DMS153 treated with DMSO at 0.1 percent for 48 hours (cell line): ENCODE measurements around the gene SELENOI.
"Not testable (repeated sequence)": the region's sequence is repeated elsewhere in the genome, so short reads cannot be mapped to it uniquely, and the experiment has no call there.

Experiments
- DNase-seq: peaks from one replicate; lab custom pipeline; 2025; ENCODE audit not compliant: unreplicated experiment; lab: John Stamatoyannopoulos, UW

SELENOI gene

DNA sequence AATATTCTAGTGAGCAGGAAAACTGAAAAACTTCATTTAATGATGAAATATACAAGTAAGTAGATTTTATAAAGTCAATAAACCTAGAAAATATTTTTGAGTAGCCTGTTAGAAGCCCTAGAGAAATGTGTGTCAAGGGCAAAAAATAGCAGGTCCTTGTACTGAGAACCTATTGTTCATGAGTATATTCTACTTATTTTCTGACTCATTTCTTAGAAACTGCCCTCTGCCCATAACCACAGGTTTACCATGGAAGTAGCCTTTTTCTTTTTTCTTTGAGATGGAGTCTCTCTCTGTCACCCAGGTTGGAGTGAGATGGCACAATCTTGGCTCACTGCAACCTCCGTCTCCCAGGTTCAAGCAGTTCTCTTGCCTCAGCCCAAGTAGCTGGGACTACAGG lies 19.4 kb upstream of the SELENOI start:
- DNase-seq: no peak

DNA sequence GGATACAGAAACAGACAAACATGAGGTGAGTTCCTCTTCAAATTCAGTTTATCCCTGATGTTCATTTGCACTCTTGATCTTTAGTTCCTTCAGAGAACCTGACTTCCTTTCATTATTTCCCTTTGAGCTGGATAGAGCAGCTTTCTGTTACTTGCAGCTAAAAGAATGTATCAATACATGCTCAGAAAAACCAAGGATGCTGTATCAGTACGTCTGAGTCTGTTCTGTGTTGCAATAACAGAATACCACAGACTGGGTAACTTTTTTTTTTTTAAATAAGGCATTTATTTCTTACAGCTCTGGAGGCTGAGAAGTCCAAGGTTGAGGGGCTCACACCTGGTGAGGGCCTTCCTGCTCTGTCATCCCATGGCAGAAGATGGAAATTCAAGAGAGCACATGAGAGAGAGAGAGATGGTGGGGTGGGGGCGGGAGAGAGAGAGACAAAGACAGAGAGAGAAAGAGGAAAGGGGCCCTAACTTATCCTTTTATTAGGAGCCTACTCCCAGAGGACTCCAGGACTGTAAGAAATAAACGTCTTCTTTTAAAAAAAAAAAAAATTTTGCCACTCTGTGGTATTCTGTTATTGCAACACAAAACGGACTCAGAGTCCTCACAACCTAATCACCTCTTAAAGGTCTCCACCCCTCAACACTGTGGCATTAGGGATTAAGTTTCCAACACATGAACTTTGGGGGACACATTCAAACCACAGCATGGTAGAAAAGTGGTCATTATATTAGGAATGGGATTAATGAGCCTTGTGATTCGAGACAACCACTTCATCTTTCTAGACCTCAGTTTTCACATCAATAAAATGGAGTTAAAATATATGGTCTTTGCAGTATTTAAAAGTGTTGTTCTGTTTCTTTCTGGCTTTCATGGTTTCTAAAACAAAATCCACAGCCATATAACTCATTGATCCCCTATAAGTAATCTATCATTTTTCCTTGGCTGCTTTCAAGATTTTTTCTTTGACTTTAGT lies 18.4 kb upstream of the SELENOI start:
- DNase-seq: no peak

DNA sequence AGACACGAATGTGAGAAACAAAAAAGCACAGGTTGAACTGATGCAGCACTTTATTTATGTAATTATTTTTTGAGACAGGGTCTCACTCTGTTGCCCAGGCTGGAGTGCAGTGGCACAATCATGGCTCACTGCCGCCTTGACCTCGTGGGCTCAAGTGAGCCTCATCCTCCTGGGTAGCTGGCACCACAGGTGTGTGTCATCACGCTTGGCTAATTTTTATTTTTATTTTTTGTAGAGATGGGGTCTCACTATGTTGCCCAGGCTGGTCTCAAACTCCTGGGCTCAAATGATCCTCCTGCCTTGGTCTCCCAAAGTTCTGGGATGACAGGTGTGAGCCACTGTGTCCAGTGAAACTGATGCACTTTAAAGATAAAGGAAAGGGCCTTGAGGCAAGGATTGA lies 16.9 kb upstream of the SELENOI start:
- DNase-seq: not testable (repeated sequence)

DNA sequence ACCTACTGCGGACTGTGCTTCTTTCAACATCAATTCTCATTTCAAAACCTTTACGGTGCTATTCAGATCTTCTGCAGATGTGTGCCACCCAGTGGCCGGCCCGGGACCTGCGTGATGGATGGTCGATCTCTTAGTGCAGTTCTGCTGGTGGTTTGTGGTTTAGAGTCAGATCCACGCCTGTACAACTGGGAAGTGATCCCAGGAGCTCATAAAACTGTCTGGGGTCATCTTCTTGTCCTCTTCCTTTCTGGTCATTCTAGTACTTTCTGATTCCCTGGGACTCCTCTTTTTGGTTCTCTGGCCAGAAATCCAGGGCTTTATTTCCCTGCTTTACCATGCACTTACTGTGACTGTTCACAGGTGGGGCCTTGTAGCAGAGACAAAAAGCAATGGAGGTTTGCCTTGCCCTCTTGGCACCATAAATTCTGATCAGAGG lies 15.8 kb upstream of the SELENOI start:
- DNase-seq: peak; percentile 52

DNA sequence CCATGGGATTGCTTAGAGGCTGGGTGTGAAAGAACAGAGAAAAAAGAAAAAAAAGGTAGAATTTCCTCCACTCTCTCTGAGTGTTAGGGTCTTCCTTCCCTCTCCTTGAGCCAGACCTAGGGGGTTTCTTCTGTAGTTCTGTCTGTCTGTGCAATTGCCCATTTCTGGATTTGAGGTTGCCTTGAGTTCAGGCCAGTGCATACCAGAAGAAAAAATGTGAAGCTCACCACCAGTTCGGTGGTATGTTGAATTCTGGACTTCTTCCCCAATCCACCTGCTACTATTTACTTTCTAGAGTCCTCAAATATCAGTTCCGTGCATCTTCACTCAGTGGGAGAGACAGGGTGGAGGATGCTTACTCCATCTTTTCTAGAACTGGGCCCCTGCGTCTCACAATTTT lies 15.3 kb upstream of the SELENOI start:
- no peak for DNase-seq

DNA sequence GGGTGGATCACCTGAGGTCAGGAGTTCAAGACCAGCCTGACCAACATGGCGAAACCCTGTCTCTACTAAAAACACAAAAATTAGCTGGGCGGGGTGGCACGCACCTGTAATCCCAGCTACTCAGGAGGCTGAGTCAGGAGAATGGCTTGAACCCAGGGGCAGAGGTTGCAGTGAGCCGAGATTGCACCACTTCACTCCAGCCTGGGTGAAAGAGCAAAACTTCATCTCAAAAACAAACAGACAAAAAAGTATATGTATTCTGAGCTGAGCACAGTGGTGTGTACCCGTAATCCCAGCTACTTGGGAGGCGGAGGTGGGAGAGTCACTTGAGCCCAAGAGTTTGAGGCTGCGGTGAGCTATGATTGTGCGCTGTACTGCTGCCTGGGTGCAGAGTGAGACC lies 14.6 kb upstream of the SELENOI start:
- not testable (repeated sequence) for DNase-seq

DNA sequence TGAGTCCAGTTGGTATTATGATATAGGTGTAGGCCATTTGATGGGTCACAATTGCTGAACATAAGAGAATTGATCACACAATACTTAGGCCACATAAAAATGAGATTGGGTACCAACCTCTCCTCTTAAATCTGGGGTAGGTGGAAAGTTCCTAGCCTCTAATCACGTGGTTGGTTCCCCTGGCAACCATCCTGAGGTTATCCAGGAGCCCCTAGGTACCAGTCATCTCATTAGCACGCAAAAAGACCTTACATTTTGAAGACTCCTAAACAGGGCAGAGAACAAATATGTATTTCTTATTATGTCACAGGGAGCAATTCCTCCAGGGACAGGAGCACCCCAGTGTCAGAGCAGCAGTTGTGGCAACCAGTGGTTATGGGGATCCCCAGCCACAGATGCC lies 12.7 kb upstream of the SELENOI start:
- no peak for DNase-seq

DNA sequence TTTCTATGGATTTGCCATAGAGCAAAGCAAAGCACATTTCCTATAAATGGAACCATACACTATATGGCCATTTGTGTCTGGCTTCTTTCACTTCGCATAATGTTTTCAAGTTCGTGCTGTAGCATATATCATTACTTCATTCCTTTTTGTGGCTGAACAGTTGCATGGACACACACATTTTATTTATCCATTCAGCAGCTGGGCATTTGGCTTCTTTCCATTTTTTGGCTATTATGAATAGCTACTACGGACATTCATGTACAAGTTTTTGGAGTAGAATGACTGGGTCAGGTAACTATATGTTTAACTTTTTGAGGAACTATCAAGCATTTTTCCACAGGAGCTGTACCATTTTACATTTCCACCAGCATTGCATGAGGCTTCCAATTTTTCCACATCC lies 10.7 kb upstream of the SELENOI start:
- DNase-seq: no peak

DNA sequence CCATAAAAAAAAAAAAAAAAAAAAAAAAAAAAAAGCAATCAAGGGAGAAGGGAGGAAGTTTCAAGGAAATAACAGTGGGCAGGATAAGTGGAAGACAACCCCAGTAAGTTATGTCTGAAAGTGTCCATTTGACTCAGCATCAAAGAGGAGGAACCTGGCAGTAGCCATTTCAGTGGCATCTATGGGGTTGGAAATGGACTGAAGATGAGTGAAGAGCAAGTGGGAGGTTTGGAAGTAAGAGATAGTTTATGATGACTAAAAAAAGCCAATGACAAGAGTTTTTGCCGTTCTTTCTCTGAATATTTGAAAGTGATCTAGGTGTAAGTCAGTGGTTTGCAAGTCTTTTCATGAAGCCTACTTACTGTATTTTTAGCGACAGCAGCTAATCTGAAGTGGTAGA lies 9.2 kb upstream of the SELENOI start:
- DNase-seq: no peak

DNA sequence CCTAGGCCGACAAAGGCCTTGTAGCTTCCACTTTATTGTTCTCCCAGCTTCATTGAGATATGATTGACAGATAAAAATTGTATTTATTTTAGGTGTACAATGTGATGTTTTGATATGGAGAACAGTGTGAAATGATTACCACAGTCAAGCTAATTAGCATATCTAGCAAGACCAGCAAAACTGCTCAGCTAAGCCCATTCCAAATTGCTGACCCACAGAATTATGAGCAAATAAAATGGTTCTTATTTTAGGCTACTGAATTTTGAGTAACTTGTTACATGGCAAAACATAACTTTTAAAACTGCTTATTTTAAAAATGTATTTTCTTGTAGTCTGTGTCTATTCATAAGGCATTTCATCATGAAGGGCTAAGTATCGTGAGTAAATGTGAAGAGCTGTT lies 8.6 kb upstream of the SELENOI start:
- no peak for DNase-seq

DNA sequence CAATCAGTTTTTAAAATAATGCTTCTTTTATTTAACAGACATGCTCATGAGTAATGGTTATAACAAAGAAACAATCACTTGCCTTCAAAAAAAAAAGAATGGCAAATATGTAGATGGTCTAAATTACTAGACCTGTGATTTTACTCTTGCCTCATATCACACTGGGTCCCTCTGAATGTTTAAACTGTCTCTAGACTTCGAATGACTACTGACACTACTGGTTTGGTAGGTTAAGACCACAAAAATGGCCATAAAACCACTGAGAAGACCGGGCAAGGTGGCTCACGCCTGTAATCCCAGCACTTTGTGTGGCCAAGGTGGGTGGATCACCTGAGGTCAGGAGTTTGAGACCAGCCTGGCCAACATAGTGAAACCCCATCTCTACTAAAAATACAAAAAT lies 5.1 kb upstream of the SELENOI start:
- DNase-seq: no peak

DNA sequence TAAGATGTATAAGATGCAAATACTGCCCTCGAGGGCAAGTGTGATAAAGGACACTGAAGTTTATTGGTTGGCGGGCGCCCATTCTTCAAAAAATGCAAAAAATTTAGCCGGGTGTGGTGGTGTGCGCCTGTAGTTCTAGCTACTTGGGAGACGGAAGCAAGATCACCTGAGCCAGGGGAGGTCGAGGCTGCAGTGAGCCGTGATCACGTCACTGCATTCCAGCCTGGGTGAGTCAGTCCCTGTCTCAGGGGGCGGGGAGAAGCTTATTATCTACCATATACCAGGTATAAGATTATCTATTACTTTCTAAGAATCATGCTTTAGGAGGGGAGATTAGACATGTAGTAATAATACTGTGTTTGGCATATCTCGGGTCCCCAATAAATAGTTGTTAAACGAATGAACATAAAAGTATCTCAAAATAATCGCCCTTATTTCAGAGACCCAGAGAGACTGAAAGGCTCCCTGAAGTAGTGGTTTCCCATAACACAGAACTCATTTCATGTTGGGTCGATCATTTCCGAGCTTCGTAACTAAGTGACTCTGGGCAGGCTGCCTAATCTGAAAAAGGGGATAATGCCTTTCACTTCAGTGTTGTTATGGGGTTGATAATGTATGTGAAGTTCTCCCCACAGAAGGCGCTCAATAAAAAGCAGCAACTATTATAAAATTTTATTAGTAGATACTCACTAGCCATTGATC lies 1.2 kb upstream of the SELENOI start:
- DNase-seq: no peak

DNA sequence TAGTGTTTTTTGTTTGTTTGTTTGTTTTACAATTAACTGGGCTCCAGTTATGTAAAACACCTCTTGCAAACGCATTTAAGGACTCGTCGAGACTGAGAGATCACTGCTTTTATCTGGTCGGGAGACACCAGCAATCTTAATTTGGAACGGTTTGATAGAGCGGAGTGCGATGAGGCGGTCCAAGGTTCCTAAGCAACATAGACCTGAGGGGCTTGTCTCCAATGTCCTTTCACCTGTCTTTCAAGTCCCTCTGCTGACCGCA lies 729 bp upstream of the SELENOI start:
- DNase-seq: no peak

DNA sequence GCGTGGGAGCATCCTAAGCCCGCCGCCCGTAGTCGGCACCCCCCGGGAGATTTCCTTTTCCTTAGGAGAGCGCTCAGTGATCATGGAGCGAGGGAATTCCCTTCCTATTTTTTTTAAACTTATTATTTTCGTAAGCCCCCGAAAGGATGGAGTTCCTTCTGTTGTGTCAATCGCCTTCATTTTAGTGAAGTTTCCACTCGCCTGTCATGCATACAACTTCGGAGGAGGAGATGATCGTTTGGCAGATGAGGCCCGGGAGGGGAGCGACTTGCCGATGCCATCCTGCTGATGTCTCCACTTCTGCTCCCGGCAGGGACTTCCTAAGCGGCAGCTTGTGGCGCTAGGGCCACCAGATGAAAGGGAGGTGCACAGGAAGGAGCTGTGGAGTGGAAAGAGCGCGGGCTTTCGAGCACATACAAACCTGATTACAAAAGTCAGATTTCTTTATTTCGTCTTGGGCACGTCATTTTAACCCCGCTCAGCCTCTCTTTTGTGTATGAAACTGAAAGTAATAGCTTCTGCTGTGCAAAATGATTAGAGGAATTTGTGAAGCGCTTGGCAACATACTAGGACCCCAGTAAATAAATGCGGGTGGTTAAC lies 611 bp downstream of the SELENOI start, which contains the start of gene ADGRF3:
Gene ADGRF3, minus strand, starts transcription at position 336 of the 600 bp plus-strand sequence. CDS start 555 bp downstream, outside the sequence.
- peak; percentile 31 for DNase-seq

DNA sequence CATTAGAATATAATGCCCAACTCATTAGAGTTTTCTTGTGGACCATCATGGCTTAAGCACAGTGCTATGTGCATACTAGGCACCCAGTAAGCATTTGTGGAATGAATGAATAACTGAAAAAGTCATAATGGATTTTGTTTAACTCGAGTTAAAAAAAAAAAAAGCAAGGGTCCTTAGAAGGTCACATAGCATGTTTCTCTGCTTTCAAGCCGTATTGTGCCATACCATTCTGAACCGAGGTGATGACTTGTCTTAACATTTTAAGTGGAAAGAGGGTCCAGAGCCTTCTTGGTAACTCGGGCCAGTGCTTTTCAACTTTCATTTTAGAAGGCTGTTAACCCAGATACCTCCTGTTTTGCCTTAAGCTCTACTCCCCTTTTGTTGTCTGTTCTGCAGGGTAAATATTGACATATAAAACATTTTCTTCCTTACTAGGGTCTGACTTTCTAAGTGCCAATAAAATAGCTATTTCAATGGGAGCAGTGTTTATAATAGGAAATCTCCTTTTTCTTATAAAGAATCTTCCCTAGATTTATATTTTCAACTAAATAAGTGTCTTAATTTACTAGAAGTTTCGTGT lies 1.4 kb downstream of the SELENOI start:
- no peak for DNase-seq

DNA sequence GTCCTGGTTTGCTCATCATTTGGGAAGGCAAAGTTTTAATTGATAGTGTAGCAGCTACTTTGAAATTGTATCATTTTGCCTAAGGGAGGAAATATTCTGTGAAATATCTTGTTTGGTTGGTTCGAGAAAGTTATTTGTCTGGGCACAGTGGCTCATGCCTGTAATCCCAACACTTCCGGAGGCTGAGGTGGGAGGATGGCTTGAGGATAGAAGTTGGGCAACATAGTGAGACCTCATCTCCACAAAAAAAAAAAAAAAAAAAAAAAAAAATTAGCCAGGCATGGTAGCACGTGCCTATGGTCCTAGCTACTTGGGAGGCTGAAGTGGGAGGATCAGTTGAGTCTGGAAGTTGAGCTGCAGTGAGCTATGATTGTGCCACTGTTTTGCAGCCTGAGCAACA lies 3.7 kb downstream of the SELENOI start:
- DNase-seq: no peak

DNA sequence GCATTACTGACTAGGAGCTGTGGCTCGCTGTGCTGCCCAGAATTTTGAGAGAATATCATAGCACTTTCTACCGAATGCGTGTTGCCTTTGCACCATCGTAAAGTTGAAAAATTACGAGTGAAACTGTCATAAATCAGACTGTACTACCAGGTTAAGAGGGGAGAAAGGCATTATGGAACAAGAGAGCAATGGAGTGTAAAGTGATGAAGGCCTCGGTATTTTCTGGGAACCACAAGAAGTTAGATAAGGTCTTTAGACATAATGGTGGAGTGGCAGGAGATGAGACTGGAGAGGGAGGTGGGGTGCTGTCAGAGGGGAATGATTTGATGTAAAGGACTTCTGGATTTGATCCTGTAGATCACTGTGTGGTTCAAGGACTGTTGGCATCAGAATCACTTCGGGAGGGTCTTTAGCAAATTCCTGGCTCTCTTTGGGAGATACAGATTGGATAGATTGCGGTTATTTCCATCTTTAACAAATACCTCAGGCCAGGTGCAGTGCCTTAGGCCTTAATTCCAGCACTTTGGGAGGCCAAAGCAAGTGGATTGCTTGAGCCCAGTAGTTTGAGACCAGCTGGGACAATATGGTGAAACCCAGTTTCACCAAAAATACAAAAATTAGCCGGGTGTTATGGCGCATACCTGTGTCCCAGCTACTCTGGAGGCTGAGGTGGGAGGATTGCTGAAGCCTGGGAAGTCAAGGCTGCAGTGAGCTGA lies 5.6 kb downstream of the SELENOI start:
- DNase-seq: no peak

DNA sequence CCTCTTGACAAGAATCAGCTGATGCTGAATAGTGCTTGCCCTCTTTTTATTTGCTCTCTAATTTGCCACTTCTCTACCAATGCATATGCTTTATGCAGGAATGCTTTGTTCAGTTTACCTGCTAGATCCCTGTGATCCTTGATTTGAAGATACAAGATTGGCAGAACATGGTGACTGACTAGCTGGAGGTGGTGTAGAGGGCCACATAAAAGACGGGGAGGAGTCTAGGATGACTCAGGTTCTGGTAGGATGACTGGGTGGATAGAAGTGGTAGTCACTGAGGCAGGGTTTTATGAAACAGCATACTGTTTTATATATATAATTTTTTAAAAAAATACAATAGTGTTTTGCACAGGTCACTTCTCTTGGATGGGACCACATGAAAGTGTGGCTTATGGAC lies 6.9 kb downstream of the SELENOI start:
- DNase-seq: no peak

DNA sequence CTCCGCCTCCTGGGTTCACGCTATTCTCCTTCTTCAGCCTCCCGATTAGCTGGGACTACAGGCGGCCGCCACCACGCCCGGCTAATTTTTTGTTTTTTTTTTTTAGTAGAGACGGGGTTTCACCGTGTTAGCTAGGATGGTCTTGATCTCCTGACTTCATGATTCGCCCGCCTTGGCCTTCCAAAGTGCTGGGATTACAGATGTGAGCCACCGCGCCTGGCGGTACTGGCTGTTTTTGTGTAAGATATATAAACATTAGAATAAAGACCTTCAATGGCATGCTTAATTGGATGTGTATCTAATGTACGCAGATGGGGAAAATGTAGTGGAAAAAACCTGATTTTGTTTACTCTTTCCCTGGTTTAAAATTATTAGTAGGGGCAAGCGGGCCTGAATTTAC lies 8.5 kb downstream of the SELENOI start:
- not testable (repeated sequence) for DNase-seq

DNA sequence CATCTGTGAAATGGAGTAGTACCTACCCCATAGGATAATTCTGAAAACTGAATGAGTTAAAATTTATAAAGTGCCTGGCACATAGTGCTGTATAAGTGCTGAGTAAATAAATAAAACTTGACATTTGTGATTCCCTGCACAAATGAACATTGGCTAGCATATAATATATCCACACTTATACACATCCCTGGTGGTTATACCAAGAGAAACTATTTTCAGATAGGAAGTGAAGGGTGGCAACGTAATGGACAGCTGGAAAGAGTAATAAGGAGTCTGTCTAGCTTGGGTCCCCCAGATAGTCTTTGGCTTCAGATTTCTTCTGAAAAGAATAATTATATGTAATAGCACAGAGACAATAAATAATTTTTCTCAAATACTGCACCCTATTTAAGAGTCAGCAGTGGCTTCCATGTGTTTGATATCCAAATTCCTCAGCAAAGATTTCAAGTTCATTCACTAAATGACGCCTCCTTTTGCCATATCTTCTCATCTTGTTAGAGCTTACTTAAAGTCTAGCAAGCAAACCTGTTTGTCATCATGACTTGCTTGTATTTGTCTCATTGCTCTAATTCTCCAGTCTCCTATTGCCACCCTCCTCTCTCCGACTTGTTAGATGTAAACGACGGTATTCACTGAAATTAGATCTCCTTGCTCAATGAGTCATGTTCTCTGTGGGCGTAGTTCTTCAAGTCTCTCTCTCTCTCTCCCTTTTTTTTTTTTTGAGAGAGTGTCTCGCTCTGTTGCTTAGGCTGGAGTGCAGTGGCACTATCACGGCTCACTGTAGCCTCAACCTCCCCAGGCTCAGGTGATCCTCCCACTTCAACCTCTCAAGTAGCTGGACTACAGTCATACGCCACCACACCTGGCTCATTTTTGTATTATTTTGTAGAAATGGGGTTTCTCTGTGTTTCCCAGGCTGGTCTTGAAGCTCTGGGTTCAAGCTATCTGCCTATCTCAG lies 9.4 kb downstream of the SELENOI start:
- no peak for DNase-seq
